Measurements from ENCODE around the gene ATP8A2.

- TF ChIP-seq HCFC1 (IDR thresholded peaks at IDR 0.05; ENCODE audit: low read length), result no peak
- no peak for TF ChIP-seq POLR2AphosphoS2 (IDR thresholded peaks at IDR 0.05; ENCODE audit: low read depth, low read length)
- TF ChIP-seq NFYB (IDR thresholded peaks at IDR 0.05; ENCODE audit: insufficient read depth, low read depth, low read length), result no peak
- TF ChIP-seq IRF5 (IDR thresholded peaks at IDR 0.05; ENCODE audit: borderline replicate concordance), result no peak
- TF ChIP-seq HSF1 (IDR thresholded peaks at IDR 0.05; ENCODE audit: low read depth, low read length), result no peak
- no peak for TF ChIP-seq CTCF (IDR thresholded peaks at IDR 0.05 in 2 of 3, conservative IDR thresholded peaks at IDR 0.05 in 1 of 3; ENCODE audit: control insufficient read depth in 2 of 3, extremely low read depth in 1 of 3, insufficient read depth in 1 of 3, low read depth in 3 of 3, low read length in 3 of 3)
- no peak for TF ChIP-seq NFIC (IDR thresholded peaks at IDR 0.05; ENCODE audit: low read depth, low read length)
- TF ChIP-seq PAX5 (IDR thresholded peaks at IDR 0.05; ENCODE audit: borderline replicate concordance, low read depth, low read length), result no peak
- TF ChIP-seq RAD21 (IDR thresholded peaks at IDR 0.05; ENCODE audit: insufficient read depth, low read depth, low read length), result no peak
- no peak for TF ChIP-seq ZNF274 (IDR thresholded peaks at IDR 0.05; ENCODE audit: insufficient read depth, insufficient read length)
- TF ChIP-seq ZBTB33 (IDR thresholded peaks at IDR 0.05), result no peak
- no peak for TF ChIP-seq POLR2A (IDR thresholded peaks at IDR 0.05; ENCODE audit: low read depth, low read length)
- no peak for TF ChIP-seq EP300 (IDR thresholded peaks at IDR 0.05; ENCODE audit: borderline replicate concordance in 1 of 2, control insufficient read depth in 1 of 2, low read depth in 2 of 2, low read length in 2 of 2)
- no peak for TF ChIP-seq ZNF24 (IDR thresholded peaks at IDR 0.05)
These were observed 203.8 kb downstream of the ATP8A2 start for GRCh38 chr13:25575562-25575961.

Data from GM12878 (cell line).